ENCODE results near the gene ADAMTS2. TPM values are rescaled to one million over a fixed set of nuclear protein-coding genes. Genes with fewer than 3 reads are reported as not detected.
A peak's percentile ranks its signal among the peaks of the same experiment; 100 is the strongest.

Gene ADAMTS2
- total RNA-seq, 8 experiments from 2014 or later = 0.14 to 1.4 (median 0.49) TPM

GRCh38 chr5:179376701-179377420 is 31.6 kb upstream of the ADAMTS2 start:
- H3K4me3 ChIP-seq = no peak overlapping the region
- H3K4me1 ChIP-seq (replicated peaks in 1 of 2) = no peaks in the 10 kb centered on the region
- in situ Hi-C loops (cut with MboI; ENCODE audit: low pct_unique_long_range_greater_than_20kb in 2 of 9, low sequenced_read_pairs in 9 of 9, unreplicated experiment in 9 of 9) = no loop called here
- WGBS, 10 experiments = 67 to 93% (median 80%) methylated on average over 3 to 9 of the region's 19 CpGs; no CpG with 5 or more reads in 5 of the 10 experiments
- no peak overlapping the region for H3K27ac ChIP-seq
- ATAC-seq (replicated peaks in 6 of 8) = no peak

GRCh38 chr5:179375831-179376365 is 30.6 kb upstream of the ADAMTS2 start:
- in situ Hi-C loops (cut with MboI; ENCODE audit: low pct_unique_long_range_greater_than_20kb in 2 of 9, low sequenced_read_pairs in 9 of 9, unreplicated experiment in 9 of 9) = no loop called here
- H3K27ac ChIP-seq = no peak overlapping the region
- ATAC-seq (replicated peaks in 6 of 8) = no peak
- WGBS, 10 experiments = no CpG with 5 or more reads among the region's 2 CpGs
- H3K4me1 ChIP-seq (replicated peaks in 1 of 2) = no peaks in the 10 kb centered on the region
- H3K4me3 ChIP-seq = no peak overlapping the region

GRCh38 chr5:179375236-179375685 is 30.0 kb upstream of the ADAMTS2 start:
- in situ Hi-C loops (cut with MboI; ENCODE audit: low pct_unique_long_range_greater_than_20kb in 2 of 9, low sequenced_read_pairs in 9 of 9, unreplicated experiment in 9 of 9) = no loop called here
- H3K4me3 ChIP-seq = no peak overlapping the region
- no peak for ATAC-seq (replicated peaks in 6 of 8)
- no peaks in the 10 kb centered on the region for H3K4me1 ChIP-seq (replicated peaks in 1 of 2)
- no peak overlapping the region for H3K27ac ChIP-seq
- WGBS, 10 experiments = 70% methylated on average over 2 of the region's 3 CpGs; no CpG with 5 or more reads in 9 of the 10 experiments

- Histone ChIP-seq H3K27ac (no peak overlapping the region), H3K4me1 (replicated peaks in 1 of 2) (no peaks in the 10 kb centered on the region), H3K4me3 (no peak overlapping the region)
- 70 to 100% (median 83%) methylated on average over 2 to 26 of the region's 31 CpGs; no CpG with 5 or more reads in 5 of the 10 experiments for WGBS, 10 experiments
- ATAC-seq (replicated peaks in 6 of 8) = no peak
- in situ Hi-C loops (cut with MboI; ENCODE audit: low pct_unique_long_range_greater_than_20kb in 2 of 9, low sequenced_read_pairs in 9 of 9, unreplicated experiment in 9 of 9) = no loop called here
Measured at GRCh38 chr5:179374506-179375235, 29.4 kb upstream of the ADAMTS2 start.

- Histone ChIP-seq H3K27ac (no peak overlapping the region), H3K4me1 (replicated peaks in 1 of 2) (no peaks in the 10 kb centered on the region), H3K4me3 (no peak overlapping the region)
- 50 to 84% (median 68%) methylated on average over 2 to 11 of the region's 20 CpGs; no CpG with 5 or more reads in 5 of the 10 experiments for WGBS, 10 experiments
- no peak for ATAC-seq (replicated peaks in 6 of 8)
- in situ Hi-C loops (cut with MboI; ENCODE audit: low pct_unique_long_range_greater_than_20kb in 2 of 9, low sequenced_read_pairs in 9 of 9, unreplicated experiment in 9 of 9) = no loop called here
Measured at GRCh38 chr5:179373961-179374505, 28.8 kb upstream of the ADAMTS2 start.

GRCh38 chr5:179373101-179373934 is 28.1 kb upstream of the ADAMTS2 start:
- no peak for ATAC-seq (replicated peaks in 6 of 8)
- in situ Hi-C loops (cut with MboI; ENCODE audit: low pct_unique_long_range_greater_than_20kb in 2 of 9, low sequenced_read_pairs in 9 of 9, unreplicated experiment in 9 of 9) = no loop called here
- 60 to 100% (median 80%) methylated on average over 1 to 8 of the region's 26 CpGs; no CpG with 5 or more reads in 3 of the 10 experiments for WGBS, 10 experiments
- no peak overlapping the region for H3K27ac ChIP-seq
- H3K4me3 ChIP-seq = no peak overlapping the region
- no peaks in the 10 kb centered on the region for H3K4me1 ChIP-seq (replicated peaks in 1 of 2)

- H3K4me1 ChIP-seq (replicated peaks in 1 of 2) = no peaks in the 10 kb centered on the region
- no peak overlapping the region for H3K4me3 ChIP-seq
- peak in 5 of 8 experiments; percentile 30 to 94 (median 78) for ATAC-seq (replicated peaks in 6 of 8)
- in situ Hi-C loops (cut with MboI; ENCODE audit: low pct_unique_long_range_greater_than_20kb in 2 of 9, low sequenced_read_pairs in 9 of 9, unreplicated experiment in 9 of 9) = no loop called here
- H3K27ac ChIP-seq = no peak overlapping the region
- WGBS, 10 experiments = 33 to 90% (median 74%) methylated on average over 2 to 8 of the region's 14 CpGs; no CpG with 5 or more reads in 2 of the 10 experiments
Measured at GRCh38 chr5:179371681-179372680, 26.7 kb upstream of the ADAMTS2 start.

- WGBS, 10 experiments = 14 to 100% (median 60%) methylated on average over 1 to 4 of the region's 5 CpGs; no CpG with 5 or more reads in 3 of the 10 experiments
- Histone ChIP-seq H3K4me3 (no peak overlapping the region), H3K4me1 (replicated peaks in 1 of 2) (peaks cover 0 to 2% of the 10 kb centered on the region in 2 donors), H3K27ac (no peak overlapping the region)
- in situ Hi-C loops (cut with MboI; ENCODE audit: low pct_unique_long_range_greater_than_20kb in 2 of 9, low sequenced_read_pairs in 9 of 9, unreplicated experiment in 9 of 9) = no loop called here
- ATAC-seq (replicated peaks in 6 of 8) = peak in 1 of 8 experiments; percentile 1
Measured at GRCh38 chr5:179371121-179371510, 25.9 kb upstream of the ADAMTS2 start.

- no peak overlapping the region for H3K27ac ChIP-seq
- WGBS, 10 experiments = 68 to 100% (median 80%) methylated on average over 1 to 4 of the region's 24 CpGs; no CpG with 5 or more reads in 7 of the 10 experiments
- in situ Hi-C loops (cut with MboI; ENCODE audit: low pct_unique_long_range_greater_than_20kb in 2 of 9, low sequenced_read_pairs in 9 of 9, unreplicated experiment in 9 of 9) = no loop called here
- no peak overlapping the region for H3K4me3 ChIP-seq
- ATAC-seq (replicated peaks in 6 of 8) = no peak
- H3K4me1 ChIP-seq (replicated peaks in 1 of 2) = peaks cover 0 to 5% of the 10 kb centered on the region in 2 donors
Measured at GRCh38 chr5:179370490-179371120, 25.3 kb upstream of the ADAMTS2 start.

GRCh38 chr5:179369530-179369884 is 24.2 kb upstream of the ADAMTS2 start:
- in situ Hi-C loops (cut with MboI; ENCODE audit: low pct_unique_long_range_greater_than_20kb in 2 of 9, low sequenced_read_pairs in 9 of 9, unreplicated experiment in 9 of 9) = no loop called here
- WGBS, 10 experiments = 19 to 100% (median 73%) methylated on average over 1 to 3 of the region's 6 CpGs; no CpG with 5 or more reads in 3 of the 10 experiments
- H3K27ac ChIP-seq = no peak overlapping the region
- no peak for ATAC-seq (replicated peaks in 6 of 8)
- peaks cover 0 to 5% of the 10 kb centered on the region in 2 donors for H3K4me1 ChIP-seq (replicated peaks in 1 of 2)
- H3K4me3 ChIP-seq = no peak overlapping the region

- in situ Hi-C loops (cut with MboI; ENCODE audit: low pct_unique_long_range_greater_than_20kb in 2 of 9, low sequenced_read_pairs in 9 of 9, unreplicated experiment in 9 of 9) = no loop called here
- H3K4me1 ChIP-seq (replicated peaks in 1 of 2) = peaks cover 0 to 5% of the 10 kb centered on the region in 2 donors
- WGBS, 10 experiments = 10 to 100% (median 91%) methylated on average over 1 to 5 of the region's 17 CpGs; no CpG with 5 or more reads in 6 of the 10 experiments
- H3K27ac ChIP-seq = no peak overlapping the region
- ATAC-seq (replicated peaks in 6 of 8) = no peak
- no peak overlapping the region for H3K4me3 ChIP-seq
Measured at GRCh38 chr5:179368806-179369529, 23.7 kb upstream of the ADAMTS2 start.

All from motor neuron (in vitro differentiated cells).